Measurements from ENCODE around the gene C12orf75. TPM values are rescaled to one million over a fixed set of nuclear protein-coding genes. Genes with fewer than 3 reads are reported as not detected.

Gene C12orf75
- total and polyA plus RNA-seq, 10 of the 15 experiments (the other 5 are each of a cell fraction or from before 2014, with no cell fraction given) = 40.7 to 411 (median 159) TPM

DNA sequence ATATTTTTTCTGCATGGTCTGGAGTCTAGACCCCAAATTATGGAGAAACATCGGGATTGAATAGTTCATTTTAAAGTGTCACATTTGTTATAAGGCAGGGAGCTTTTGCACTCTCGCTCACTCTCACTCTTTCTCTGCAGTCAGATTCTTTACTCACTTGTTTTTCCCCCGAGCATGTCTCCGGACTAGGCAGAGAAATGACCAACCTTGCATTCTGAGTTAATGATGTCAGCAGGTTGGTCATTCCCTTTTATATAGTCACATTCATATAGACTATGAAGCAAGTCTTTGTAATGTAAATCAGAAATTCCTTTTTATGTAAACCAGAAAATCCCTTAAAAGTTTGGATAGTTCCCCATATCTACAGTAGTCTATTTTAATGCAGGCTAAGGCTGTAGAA, 4.1 kb downstream of the C12orf75 start:
- RAD21 ChIA-PET (ENCODE audit: unreplicated experiment) = interaction anchor here (1.3 to 6.1 kb wide), 4 partner anchors 14 to 46 kb away, joined by 3 to 47 read pairs (median 4); no protein-coding TSS in a partner anchor
- POLR2A ChIA-PET = interaction anchor here (1.2 to 5.1 kb wide), 3 partner anchors 11 to 22 kb away, joined by 3 to 38 read pairs (median 6); no protein-coding TSS in a partner anchor
- Histone ChIP-seq H3K36me3 (ENCODE audit: control insufficient read depth in 2 of 2, insufficient read depth in 2 of 2, low read length in 1 of 2) (no peaks in the 10 kb centered on the region; a peak in 1 of 4 replicates), H3K79me2 (ENCODE audit: control insufficient read depth, insufficient read depth, low read length) (peaks cover 76% of the 10 kb centered on the region), H3K4me2 (ENCODE audit: control insufficient read depth, insufficient read depth) (peak overlapping the region; percentile 68), H2AFZ (ENCODE audit: control insufficient read depth, low read depth, low read length) (no peak overlapping the region), H4K20me1 (ENCODE audit: control insufficient read depth, insufficient read depth) (no peaks in the 10 kb centered on the region), H3K4me3 (peak overlapping the region; percentile 31; the same call in 1 of the 2 replicates), H3K4me1 (ENCODE audit: control insufficient read depth, insufficient read depth, low read length) (peaks cover 22% of the 10 kb centered on the region), H3K9me3 (replicated peaks; ENCODE audit: control insufficient read depth, insufficient read depth, low read length) (no peaks in the 10 kb centered on the region; the same call in 1 of the 3 replicates), H3K27ac (ENCODE audit: control insufficient read depth, insufficient read depth) (no peak overlapping the region), H3K9ac (ENCODE audit: control insufficient read depth, insufficient read depth, low read length) (no peak overlapping the region), H3K27me3 (replicated peaks in 1 of 2; ENCODE audit: control insufficient read depth in 2 of 2, insufficient read depth in 2 of 2, low read length in 1 of 2) (no peaks in the 10 kb centered on the region)
- FAIRE-seq (no peak), ATAC-seq (no peak), DNase-seq (ENCODE audit: low read depth, low spot score) (no peak)
- SMC1A ChIA-PET (ENCODE audit: uncharacterized antibody, unreplicated experiment) = interaction anchor here (0.7 to 7.9 kb wide), 11 partner anchors 8 to 173 kb away, joined by 3 to 102 read pairs (median 5); no protein-coding TSS in a partner anchor
- TF ChIP-seq SPI1 (IDR thresholded peaks at IDR 0.05; ENCODE audit: borderline replicate concordance, insufficient read depth, low read depth, low read length) (no peak), FOXM1 (IDR thresholded peaks at IDR 0.05; ENCODE audit: low read depth, low read length) (no peak), EZH2 (IDR thresholded peaks at IDR 0.05; ENCODE audit: borderline replicate concordance, control insufficient read depth, low read depth, low read length) (no peak), IRF5 (IDR thresholded peaks at IDR 0.05; ENCODE audit: borderline replicate concordance) (no peak), SMAD1 (IDR thresholded peaks at IDR 0.05; ENCODE audit: low read depth, partially characterized antibody) (no peak), PRDM15 (CRISPR knock-in tag; IDR thresholded peaks at IDR 0.05) (no peak), PAX5 (IDR thresholded peaks at IDR 0.05; ENCODE audit: borderline replicate concordance, low read depth, low read length) (no peak), MEF2B (IDR thresholded peaks at IDR 0.05; ENCODE audit: partially characterized antibody, poor library complexity, severe bottlenecking) (no peak), KLF5 (IDR thresholded peaks at IDR 0.05; ENCODE audit: partially characterized antibody) (no peak)
- TF ChIP-seq, protein P1, sequence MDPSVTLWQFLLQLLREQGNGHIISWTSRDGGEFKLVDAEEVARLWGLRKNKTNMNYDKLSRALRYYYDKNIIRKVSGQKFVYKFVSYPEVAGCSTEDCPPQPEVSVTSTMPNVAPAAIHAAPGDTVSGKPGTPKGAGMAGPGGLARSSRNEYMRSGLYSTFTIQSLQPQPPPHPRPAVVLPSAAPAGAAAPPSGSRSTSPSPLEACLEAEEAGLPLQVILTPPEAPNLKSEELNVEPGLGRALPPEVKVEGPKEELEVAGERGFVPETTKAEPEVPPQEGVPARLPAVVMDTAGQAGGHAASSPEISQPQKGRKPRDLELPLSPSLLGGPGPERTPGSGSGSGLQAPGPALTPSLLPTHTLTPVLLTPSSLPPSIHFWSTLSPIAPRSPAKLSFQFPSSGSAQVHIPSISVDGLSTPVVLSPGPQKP (IDR thresholded peaks at IDR 0.05; ENCODE audit: low read depth, low read length) = no peak
- in situ Hi-C loops (cut with MboI) = no loop called here
- WGBS (ENCODE audit: insufficient coverage, insufficient replicate concordance, low lambda C conversion rate, missing lambda C conversion rate) = 40% methylated on average over 4 of the region's 4 CpGs
- BruUV-seq (replicated peaks) = no TSS peak
- intact Hi-C loops (cut with micrococcal nuclease; ENCODE audit: unreplicated experiment) = loop anchor here (5.0 kb wide), 1 partner anchor 57 kb away; no protein-coding TSS in a partner anchor
- CTCF ChIA-PET = interaction anchor here (1.2 to 6.5 kb wide), 6 partner anchors 10 to 46 kb away, joined by 3 to 38 read pairs (median 8); no protein-coding TSS in a partner anchor
